Activated gamma-delta T cell (primary cell): ENCODE data around the gene FCN1.

Experiments
- DNase-seq: peaks from one replicate; lab custom pipeline; 2025; lab: John Stamatoyannopoulos, UW

The FCN1 gene

GRCh38 chr9:134891053-134891452 is 26.7 kb downstream of the FCN1 start:
- no peak for DNase-seq

- DNase-seq: no peak
Measured at GRCh38 chr9:134890155-134890495, 27.6 kb downstream of the FCN1 start.

GRCh38 chr9:134889386-134890154 is 28.1 kb downstream of the FCN1 start:
- DNase-seq: no peak

- DNase-seq: no peak
Measured at GRCh38 chr9:134888603-134889190, 29.0 kb downstream of the FCN1 start.

GRCh38 chr9:134887686-134888602 is 29.8 kb downstream of the FCN1 start:
- no peak for DNase-seq

GRCh38 chr9:134887219-134887618 is 30.5 kb downstream of the FCN1 start:
- DNase-seq: no peak

GRCh38 chr9:134886413-134886913 is 31.2 kb downstream of the FCN1 start:
- DNase-seq: no peak

- DNase-seq: no peak
Measured at GRCh38 chr9:134885679-134886412, 31.9 kb downstream of the FCN1 start.

- DNase-seq: no peak
Measured at GRCh38 chr9:134885001-134885678, 32.6 kb downstream of the FCN1 start.

- no peak for DNase-seq
Measured at GRCh38 chr9:134884492-134884891, 33.2 kb downstream of the FCN1 start.

- DNase-seq: no peak
Measured at GRCh38 chr9:134883040-134883782, 34.5 kb downstream of the FCN1 start.

GRCh38 chr9:134882204-134882785 is 35.4 kb downstream of the FCN1 start:
- DNase-seq: no peak

- DNase-seq: no peak
Measured at GRCh38 chr9:134881313-134881670, 36.4 kb downstream of the FCN1 start.

GRCh38 chr9:134880484-134881312 is 37.0 kb downstream of the FCN1 start, which contains the start of gene FCN2:
Gene FCN2, plus strand, starts transcription at chr9:134880810. Its CDS starts 12 bp downstream, at chr9:134880822.
- DNase-seq: no peak

- no peak for DNase-seq
Measured at GRCh38 chr9:134879664-134880483, 37.8 kb downstream of the FCN1 start.

- no peak for DNase-seq
Measured at GRCh38 chr9:134877541-134877940, 40.2 kb downstream of the FCN1 start.

GRCh38 chr9:134875371-134875770 is 42.3 kb downstream of the FCN1 start:
- DNase-seq: no peak
